HG03378 (cell line): ENCODE results near the gene CADPS2.

ENCODE experiments used
- ATAC-seq: cut with Tn5 transposase; IDR thresholded peaks from one replicate; pipeline ENCODE4 v1.9.1; 2021; ENCODE audit warnings: mild to moderate bottlenecking, moderate library complexity; ENCODE audit not compliant: unreplicated experiment

The CADPS2 gene

GRCh38 chr7:122467661-122468449, 418.4 kb downstream of the CADPS2 start:
- ATAC-seq: no peak

GRCh38 chr7:122465296-122465695, 421.0 kb downstream of the CADPS2 start:
- ATAC-seq: no peak

- ATAC-seq: no peak
Measured at GRCh38 chr7:122463631-122464030, 422.6 kb downstream of the CADPS2 start.

GRCh38 chr7:122460936-122461335, 425.3 kb downstream of the CADPS2 start:
- ATAC-seq: no peak

- ATAC-seq: no peak
Measured at GRCh38 chr7:122457969-122458368, 428.3 kb downstream of the CADPS2 start.

- ATAC-seq: no peak
Measured at GRCh38 chr7:122457325-122457724, 428.9 kb downstream of the CADPS2 start.

GRCh38 chr7:122454776-122455507, 431.3 kb downstream of the CADPS2 start:
- ATAC-seq: no peak

GRCh38 chr7:122453432-122453831, 432.8 kb downstream of the CADPS2 start:
- no peak for ATAC-seq

- ATAC-seq: no peak
Measured at GRCh38 chr7:122448893-122449589, 437.2 kb downstream of the CADPS2 start.

- ATAC-seq: no peak
Measured at GRCh38 chr7:122442929-122443328, 443.3 kb downstream of the CADPS2 start.

GRCh38 chr7:122438492-122438891, 447.8 kb downstream of the CADPS2 start:
- no peak for ATAC-seq

- ATAC-seq: no peak
Measured at GRCh38 chr7:122438006-122438405, 448.3 kb downstream of the CADPS2 start.

- no peak for ATAC-seq
Measured at GRCh38 chr7:122433765-122434164, 452.5 kb downstream of the CADPS2 start.

- no peak for ATAC-seq
Measured at GRCh38 chr7:122430710-122431109, 455.6 kb downstream of the CADPS2 start.

- ATAC-seq: no peak
Measured at GRCh38 chr7:122429926-122430325, 456.3 kb downstream of the CADPS2 start.

GRCh38 chr7:122425731-122426130, 460.5 kb downstream of the CADPS2 start:
- ATAC-seq: no peak

GRCh38 chr7:122423591-122423990, 462.7 kb downstream of the CADPS2 start:
- no peak for ATAC-seq

GRCh38 chr7:122416336-122416735, 469.9 kb downstream of the CADPS2 start:
- ATAC-seq: no peak

GRCh38 chr7:122415510-122415909, 470.8 kb downstream of the CADPS2 start:
- ATAC-seq: no peak

GRCh38 chr7:122413339-122413738, 472.9 kb downstream of the CADPS2 start:
- no peak for ATAC-seq

- ATAC-seq: no peak
Measured at GRCh38 chr7:122412883-122413282, 473.4 kb downstream of the CADPS2 start.

- ATAC-seq: no peak
Measured at GRCh38 chr7:122412441-122412840, 473.8 kb downstream of the CADPS2 start.
